Lung (tissue), 12 donors: ENCODE results near the gene MPP2. TPM values are rescaled to one million over a fixed set of nuclear protein-coding genes. Genes with fewer than 3 reads are reported as not detected.

Source experiments
- ATAC-seq: fragments of 200-7000 bp; cut with Tn5 transposase; one replicate; pipeline ENCODE4 v1.9.1; 2020; ENCODE audit warnings: moderate number of reproducible peaks; ENCODE audit not compliant: insufficient read depth, low FRiP score
- DNase-seq, 3 donors: peaks; one replicate each; pipeline ENCODE4 v3.0.0-alpha.2; 2013 to 2017
- H3K27ac ChIP-seq, 2 donors: one replicate each; pipeline ENCODE4 v1.5.1; 2013; ENCODE audit warnings: mild to moderate bottlenecking in 2 of 2, moderate library complexity in 2 of 2, control low read depth in 1 of 2, inconsistent platforms in 1 of 2, low read depth in 1 of 2, low read length in 1 of 2
- H3K27me3 ChIP-seq, 3 donors: one replicate each; pipeline ENCODE4 v1.5.1; 2013; ENCODE audit warnings: low read length in 2 of 3; ENCODE audit not compliant: control insufficient read depth in 3 of 3, insufficient read depth in 3 of 3
- H3K36me3 ChIP-seq, 4 donors: one replicate each; pipeline ENCODE4 v1.5.1; 2013; ENCODE audit warnings: low read length in 4 of 4, mild to moderate bottlenecking in 1 of 4, moderate library complexity in 1 of 4; ENCODE audit not compliant: control insufficient read depth in 4 of 4, insufficient read depth in 4 of 4
- H3K4me1 ChIP-seq, 5 donors: one replicate each; pipeline ENCODE4 v1.5.1; 2013; ENCODE audit warnings: low read length in 5 of 5, mild to moderate bottlenecking in 2 of 5, moderate library complexity in 1 of 5; ENCODE audit not compliant: control insufficient read depth in 5 of 5, insufficient read depth in 5 of 5
- H3K4me3 ChIP-seq: one replicate; pipeline ENCODE4 v1.5.1; 2013; ENCODE audit warnings: mild to moderate bottlenecking, control low read depth, moderate library complexity
- H3K9ac ChIP-seq, 2 donors: one replicate each; pipeline ENCODE4 v1.5.1; 2013; ENCODE audit warnings: low read length in 2 of 2, control low read depth in 1 of 2; ENCODE audit not compliant: insufficient read depth in 1 of 2
- H3K9me3 ChIP-seq, 4 donors: one replicate each; pipeline ENCODE4 v1.5.1; 2013; ENCODE audit warnings: low read length in 3 of 4, mild to moderate bottlenecking in 1 of 4, moderate library complexity in 1 of 4; ENCODE audit not compliant: control insufficient read depth in 4 of 4, insufficient read depth in 3 of 4
- CTCF ChIP-seq: IDR thresholded peaks from 2 replicates; pipeline ENCODE4 v1.5.1; 2012; ENCODE audit warnings: mild to moderate bottlenecking; ENCODE audit errors: control extremely low read depth, extremely low read depth
- WGBS, 2 donors: extraction: QIAGEN DNeasy Blood & Tissue Kit; methylation state at CpG; one replicate each; pipeline ENCODE4 v1.1.7; 2013; 5-methylcytosine and 5-hydroxymethylcytosine counted together
- polyA plus RNA-seq, 2 donors: library from polyadenylated mRNA; stranded (reverse); fragments of 200-250 nt; gene quantifications; one replicate each; pipeline ENCODE4 v1.2.1, GENCODE V29; 2013
- total RNA-seq, 2 donors: library from RNA; depleted of rRNA in 1 of 2; stranded (reverse); fragments of >200 nt in 1 of 2; gene quantifications; one replicate each; pipeline ENCODE4 v1.2.1, GENCODE V29; 2014 to 2021
- donor health status: control.
- donor health status: control.
- donor health status: Bipolar disorder and iron deficiency.
- donor health status: healthy.
- donor health status: DM: yes; HTN: yes; CAD: no.

Gene MPP2
- total and polyA plus RNA-seq, 4 donors, result 0.24 to 1.3 (median 0.69) TPM

DNA sequence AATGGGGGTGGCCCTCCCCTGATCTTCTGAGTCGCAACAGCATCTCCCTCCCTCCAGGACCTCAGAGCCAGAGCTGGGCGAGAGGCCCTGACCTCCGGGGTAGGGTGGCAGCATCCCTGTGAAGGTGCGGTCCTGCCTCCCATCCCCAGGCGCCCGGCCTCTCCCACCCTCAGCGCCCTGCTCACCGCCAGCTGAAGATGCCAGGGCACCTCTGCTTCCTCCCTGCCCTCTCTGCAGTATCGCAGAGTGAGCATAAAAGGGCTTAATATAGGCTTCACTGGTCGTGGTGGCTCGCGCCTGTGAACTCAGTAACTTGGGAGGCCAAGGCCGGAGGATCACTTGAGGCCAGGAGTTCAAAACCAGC, 10.7 kb upstream of the MPP2 start:
- DNase-seq, result no peak
- H3K4me3 ChIP-seq, result no peak overlapping the region
- no peak for TF ChIP-seq CTCF
- H3K4me1 ChIP-seq, result peaks cover 0 to 9% (median 1%) of the 10 kb centered on the region in 5 donors
- no peak overlapping the region for H3K9ac ChIP-seq
- peaks cover 0 to 24% (median 12%) of the 10 kb centered on the region in 3 donors for H3K27me3 ChIP-seq
- ATAC-seq, result no peak
- H3K36me3 ChIP-seq, result no peaks in the 10 kb centered on the region
- no peaks in the 10 kb centered on the region for H3K9me3 ChIP-seq
- H3K27ac ChIP-seq, result no peak overlapping the region
- WGBS, 2 donors, result 48 to 60% methylated on average over 13 of the region's 13 CpGs

- Histone ChIP-seq H3K4me3 (no peak overlapping the region), H3K9me3 (no peaks in the 10 kb centered on the region), H3K27ac (no peak overlapping the region), H3K36me3 (no peaks in the 10 kb centered on the region), H3K9ac (no peak overlapping the region), H3K4me1 (peaks cover 0 to 9% (median 6%) of the 10 kb centered on the region in 5 donors), H3K27me3 (peaks cover 0 to 28% (median 15%) of the 10 kb centered on the region in 3 donors)
- DNase-seq, result peak; percentile 30 to 40 (median 36)
- no peak for ATAC-seq
- TF ChIP-seq CTCF, result peak; percentile 28
- WGBS, 2 donors, result 8 to 10% methylated on average over 43 of the region's 43 CpGs
Observed at GRCh38 chr17:43917348-43918025, 10.2 kb upstream of the MPP2 start.

GRCh38 chr17:43917016-43917347, 9.6 kb upstream of the MPP2 start:
- no peak overlapping the region for H3K9ac ChIP-seq
- ATAC-seq (no peak), DNase-seq (no peak)
- H3K27ac ChIP-seq, result no peak overlapping the region
- H3K27me3 ChIP-seq, result peaks cover 0 to 29% (median 15%) of the 10 kb centered on the region in 3 donors
- TF ChIP-seq CTCF, result no peak
- peaks cover 0 to 9% (median 6%) of the 10 kb centered on the region in 5 donors for H3K4me1 ChIP-seq
- H3K36me3 ChIP-seq, result no peaks in the 10 kb centered on the region
- H3K4me3 ChIP-seq, result no peak overlapping the region
- WGBS, 2 donors, result 61% methylated on average over 8 of the region's 8 CpGs
- H3K9me3 ChIP-seq, result no peaks in the 10 kb centered on the region

- Histone ChIP-seq H3K27me3 (peaks cover 0 to 29% (median 15%) of the 10 kb centered on the region in 3 donors), H3K9me3 (no peaks in the 10 kb centered on the region), H3K4me3 (no peak overlapping the region), H3K4me1 (peaks cover 0 to 9% (median 6%) of the 10 kb centered on the region in 5 donors), H3K9ac (no peak overlapping the region), H3K27ac (no peak overlapping the region), H3K36me3 (no peaks in the 10 kb centered on the region)
- ATAC-seq, result no peak
- WGBS, 2 donors, result 75 to 81% methylated on average over 4 of the region's 4 CpGs
- DNase-seq, result no peak
- TF ChIP-seq CTCF, result no peak
Observed at GRCh38 chr17:43916385-43916784, 9.0 kb upstream of the MPP2 start.
